Mesothelial cell of epicardium (in vitro differentiated cells): ENCODE results near the gene VDAC2. TPM values are rescaled to one million over a fixed set of nuclear protein-coding genes. Genes with fewer than 3 reads are reported as not detected.
A peak's percentile ranks its signal among the peaks of the same experiment; 100 is the strongest.

Experiments
- DNase-seq, 2 experiments: peaks; one replicate each; pipeline ENCODE4 v3.0.0; 2021; ENCODE audit warnings: low spot score in 2 of 2; ENCODE audit not compliant: unreplicated experiment in 2 of 2
- H3K27ac Mint-ChIP-seq: 2 replicates; pipeline ENCODE4 v1.8.0; 2021; ENCODE audit warnings: mixed read lengths
- H3K27me3 Mint-ChIP-seq: 2 replicates; pipeline ENCODE4 v1.8.0; 2021; ENCODE audit warnings: low read depth, mixed read lengths
- H3K36me3 Mint-ChIP-seq: 2 replicates; pipeline ENCODE4 v1.8.0; 2021; ENCODE audit warnings: mixed read lengths
- H3K4me1 Mint-ChIP-seq: 2 replicates; pipeline ENCODE4 v1.8.0; 2021; ENCODE audit warnings: mixed read lengths
- H3K4me3 Mint-ChIP-seq: 2 replicates; pipeline ENCODE4 v1.8.0; 2021; ENCODE audit warnings: mild to moderate bottlenecking, moderate library complexity, mixed read lengths
- H3K9me3 Mint-ChIP-seq: 2 replicates; pipeline ENCODE4 v1.8.0; 2021; ENCODE audit warnings: mixed read lengths
- total RNA-seq: library from RNA; stranded (reverse); gene quantifications from 3 replicates; pipeline ENCODE4 v1.2.1, GENCODE V29; 2021
- TF ChIP-seq, protein P1 (sequence below): fragments of 200-600 bp; sonication (generic); IDR thresholded peaks from one replicate; pipeline ENCODE4 v1.5.0; 2021; ENCODE audit warnings: antibody characterized with exemption; ENCODE audit not compliant: unreplicated experiment

VDAC2 gene
- total RNA-seq, 1 donor from 2014 or later, result 144 TPM

- H3K9me3 Mint-ChIP-seq, result no peaks in the 10 kb centered on the region
Measured at GRCh38 chr10:75235375-75236177, 25.0 kb downstream of the VDAC2 start, which contains the start of gene COMTD1. TSS of gene COMTD1 (minus strand) at chr10:75235957. CDS start at chr10:75235928, 29 bp downstream.

GRCh38 chr10:75236178-75236825 lies 25.7 kb downstream of the VDAC2 start:
- TF ChIP-seq, protein P1, sequence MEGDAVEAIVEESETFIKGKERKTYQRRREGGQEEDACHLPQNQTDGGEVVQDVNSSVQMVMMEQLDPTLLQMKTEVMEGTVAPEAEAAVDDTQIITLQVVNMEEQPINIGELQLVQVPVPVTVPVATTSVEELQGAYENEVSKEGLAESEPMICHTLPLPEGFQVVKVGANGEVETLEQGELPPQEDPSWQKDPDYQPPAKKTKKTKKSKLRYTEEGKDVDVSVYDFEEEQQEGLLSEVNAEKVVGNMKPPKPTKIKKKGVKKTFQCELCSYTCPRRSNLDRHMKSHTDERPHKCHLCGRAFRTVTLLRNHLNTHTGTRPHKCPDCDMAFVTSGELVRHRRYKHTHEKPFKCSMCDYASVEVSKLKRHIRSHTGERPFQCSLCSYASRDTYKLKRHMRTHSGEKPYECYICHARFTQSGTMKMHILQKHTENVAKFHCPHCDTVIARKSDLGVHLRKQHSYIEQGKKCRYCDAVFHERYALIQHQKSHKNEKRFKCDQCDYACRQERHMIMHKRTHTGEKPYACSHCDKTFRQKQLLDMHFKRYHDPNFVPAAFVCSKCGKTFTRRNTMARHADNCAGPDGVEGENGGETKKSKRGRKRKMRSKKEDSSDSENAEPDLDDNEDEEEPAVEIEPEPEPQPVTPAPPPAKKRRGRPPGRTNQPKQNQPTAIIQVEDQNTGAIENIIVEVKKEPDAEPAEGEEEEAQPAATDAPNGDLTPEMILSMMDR, result peak; percentile 13
- no peak for DNase-seq
- Mint-ChIP-seq H3K27ac (no peak overlapping the region), H3K9me3 (no peaks in the 10 kb centered on the region), H3K36me3 (peaks cover 9% of the 10 kb centered on the region), H3K4me3 (peak overlapping the region; percentile 61), H3K4me1 (peaks cover 23% of the 10 kb centered on the region), H3K27me3 (peaks cover 2% of the 10 kb centered on the region)

More at GRCh38 chr10:75235375-75236177, 25.0 kb downstream of the VDAC2 start, which contains the start of gene COMTD1:
- DNase-seq, result peak; percentile 83 to 96
- Mint-ChIP-seq H3K27me3 (peaks cover 2% of the 10 kb centered on the region), H3K4me3 (peak within 1 kb of the TSS; percentile 69), H3K27ac (no peak within 1 kb of the TSS), H3K4me1 (peaks cover 24% of the 10 kb centered on the region), H3K36me3 (peaks cover 12% of the 10 kb centered on the region)
- TF ChIP-seq, protein P1, result peak; percentile 100

DNA sequence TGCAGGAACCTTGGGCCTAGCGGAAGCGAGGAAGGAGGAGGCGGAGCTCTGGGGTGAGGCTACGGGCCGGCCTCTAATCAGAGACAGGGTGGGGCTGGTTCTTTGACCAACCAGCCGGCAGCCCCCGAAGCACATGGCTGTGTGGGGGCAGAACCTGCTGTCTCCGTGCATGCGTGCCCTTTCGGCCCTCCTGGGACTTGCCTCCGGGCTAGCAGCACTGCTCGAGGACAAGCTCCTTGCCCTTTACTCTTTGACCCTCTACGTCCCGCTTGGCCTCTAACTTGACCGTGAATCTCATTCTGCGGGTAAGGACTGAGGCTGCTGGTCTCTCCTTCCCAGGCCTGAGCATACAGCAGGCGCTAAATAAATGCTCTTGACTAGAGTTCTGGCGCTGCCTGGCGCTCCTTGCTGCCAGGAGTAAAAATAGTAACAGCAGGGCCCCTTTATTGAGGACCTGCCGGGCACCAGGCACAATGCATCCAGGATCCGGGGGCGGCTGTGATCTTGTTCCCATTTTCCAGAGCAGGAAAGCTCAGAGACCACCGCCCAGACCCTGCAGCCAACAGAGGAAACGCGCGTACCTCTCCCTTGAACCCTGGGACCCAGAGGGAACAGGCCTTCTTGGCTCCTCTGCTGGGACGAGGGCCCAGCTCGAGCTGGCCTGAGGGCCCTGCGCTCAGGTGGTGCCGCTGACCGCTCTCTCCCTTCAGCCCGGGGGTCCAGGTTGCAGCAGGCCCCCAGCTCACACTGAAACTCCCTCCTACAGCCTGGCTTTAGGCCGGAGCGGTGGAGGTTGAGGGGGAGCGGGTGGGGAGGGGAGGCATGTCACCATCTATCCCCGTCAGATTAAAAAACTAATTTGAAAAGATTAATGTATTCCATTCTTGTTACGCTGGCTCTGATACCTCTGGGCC lies 27.8 kb downstream of the VDAC2 start:
- H3K27ac Mint-ChIP-seq, result no peak overlapping the region
- H3K4me1 Mint-ChIP-seq, result peaks cover 18% of the 10 kb centered on the region

DNA sequence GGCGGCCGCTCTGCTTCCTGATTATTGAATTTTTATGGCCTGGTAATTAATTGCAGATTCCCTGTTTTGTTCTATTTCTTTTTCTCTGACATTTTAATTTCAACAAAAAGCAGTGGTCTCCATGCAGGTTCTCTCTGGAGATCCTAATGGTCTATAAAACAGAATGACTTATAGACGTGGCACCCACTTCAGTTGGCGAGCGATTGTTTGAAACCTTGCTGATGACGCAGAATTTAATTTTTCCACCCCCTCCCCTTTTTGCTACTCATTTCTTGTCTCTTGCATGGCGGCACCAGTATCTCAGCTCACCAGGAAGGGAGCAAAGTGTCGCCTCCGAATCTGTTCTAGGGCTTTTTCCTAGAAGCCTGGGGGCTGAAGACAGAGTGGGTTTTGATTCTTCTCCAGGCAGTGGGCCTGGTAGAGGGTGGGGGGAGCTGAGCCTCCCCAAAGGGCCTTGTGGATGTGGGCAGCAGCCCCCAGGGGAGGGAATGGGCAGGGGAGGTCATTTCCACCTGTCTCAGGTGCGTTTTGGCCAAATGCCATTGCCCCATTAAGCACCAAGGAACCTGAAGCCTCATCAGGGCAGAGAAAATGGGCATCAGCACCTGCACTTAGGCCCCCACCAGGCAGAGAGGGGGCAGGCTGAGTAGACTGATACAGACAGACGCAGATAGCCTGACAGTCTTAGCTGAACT lies 28.6 kb downstream of the VDAC2 start:
- no peak for DNase-seq
- Mint-ChIP-seq H3K27ac (no peak overlapping the region), H3K36me3 (no peaks in the 10 kb centered on the region), H3K9me3 (peaks cover 3% of the 10 kb centered on the region), H3K27me3 (peaks cover 8% of the 10 kb centered on the region), H3K4me3 (peak overlapping the region; percentile 9), H3K4me1 (peaks cover 14% of the 10 kb centered on the region)
- TF ChIP-seq, protein P1, result no peak

More for the DNA sequence above, 27.8 kb downstream of the VDAC2 start:
- Mint-ChIP-seq H3K27me3 (peaks cover 6% of the 10 kb centered on the region), H3K36me3 (no peaks in the 10 kb centered on the region), H3K9me3 (no peaks in the 10 kb centered on the region), H3K4me3 (peak overlapping the region; percentile 9)
- TF ChIP-seq, protein P1, result no peak
- DNase-seq, result no peak
